ENCODE measurements around the gene NXNL1.
"Not testable (repeated sequence)": the region's sequence is repeated elsewhere in the genome, so short reads cannot be mapped to it uniquely, and the experiment has no call there.

Gene NXNL1

DNA sequence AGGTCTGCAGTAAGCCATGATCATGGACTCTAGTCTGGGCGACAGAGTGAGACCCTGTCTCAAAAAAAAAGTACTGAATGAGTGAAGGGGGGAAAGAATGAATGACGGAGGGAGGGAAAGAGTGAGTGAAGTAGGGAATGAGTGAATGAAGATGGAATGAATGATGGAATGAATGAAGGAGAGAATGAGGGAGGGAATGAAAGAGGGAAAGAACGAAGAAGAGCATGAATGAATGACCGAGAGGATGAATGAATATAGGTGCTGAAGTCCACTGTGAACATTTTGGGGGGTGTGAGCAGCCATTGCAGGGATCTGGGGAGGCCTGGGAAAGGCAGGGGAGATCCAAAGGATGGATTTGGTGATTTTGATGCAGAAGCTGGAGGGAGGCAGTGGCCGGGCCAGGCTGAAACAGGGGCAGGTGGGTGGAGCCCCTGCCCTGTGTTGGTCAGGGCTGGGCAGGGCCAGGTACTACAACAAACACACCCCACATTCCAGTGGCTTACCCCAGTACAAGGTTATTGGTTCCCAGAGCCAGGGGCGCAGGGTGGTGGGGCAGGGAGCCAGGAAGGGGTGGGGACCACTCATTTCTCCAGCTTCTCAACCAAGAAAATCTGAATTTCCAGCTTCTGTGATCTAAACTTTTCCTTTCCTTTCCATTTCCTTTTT, 23.9 kb upstream of the NXNL1 start:
- no peak for DNase-seq

DNA sequence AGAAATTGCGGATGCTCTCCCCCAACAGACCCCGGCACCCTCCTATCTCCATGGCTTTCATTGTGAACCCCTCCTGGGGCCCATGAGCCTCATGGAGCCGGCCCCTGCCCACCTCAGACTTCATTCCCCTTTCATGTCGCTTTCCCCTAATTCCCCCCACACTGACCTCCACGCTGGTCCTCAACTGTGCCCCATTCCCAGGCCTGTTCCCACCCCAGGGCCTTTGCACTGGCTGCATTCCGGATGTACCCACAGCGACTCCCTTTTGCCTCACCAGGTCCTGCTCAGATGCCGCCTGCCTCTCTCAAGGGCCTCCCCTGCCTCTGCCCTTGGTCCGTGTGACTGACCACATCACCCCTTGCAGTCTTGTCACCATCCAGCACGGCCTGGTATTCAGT, 22.9 kb upstream of the NXNL1 start:
- DNase-seq, result no peak

DNA sequence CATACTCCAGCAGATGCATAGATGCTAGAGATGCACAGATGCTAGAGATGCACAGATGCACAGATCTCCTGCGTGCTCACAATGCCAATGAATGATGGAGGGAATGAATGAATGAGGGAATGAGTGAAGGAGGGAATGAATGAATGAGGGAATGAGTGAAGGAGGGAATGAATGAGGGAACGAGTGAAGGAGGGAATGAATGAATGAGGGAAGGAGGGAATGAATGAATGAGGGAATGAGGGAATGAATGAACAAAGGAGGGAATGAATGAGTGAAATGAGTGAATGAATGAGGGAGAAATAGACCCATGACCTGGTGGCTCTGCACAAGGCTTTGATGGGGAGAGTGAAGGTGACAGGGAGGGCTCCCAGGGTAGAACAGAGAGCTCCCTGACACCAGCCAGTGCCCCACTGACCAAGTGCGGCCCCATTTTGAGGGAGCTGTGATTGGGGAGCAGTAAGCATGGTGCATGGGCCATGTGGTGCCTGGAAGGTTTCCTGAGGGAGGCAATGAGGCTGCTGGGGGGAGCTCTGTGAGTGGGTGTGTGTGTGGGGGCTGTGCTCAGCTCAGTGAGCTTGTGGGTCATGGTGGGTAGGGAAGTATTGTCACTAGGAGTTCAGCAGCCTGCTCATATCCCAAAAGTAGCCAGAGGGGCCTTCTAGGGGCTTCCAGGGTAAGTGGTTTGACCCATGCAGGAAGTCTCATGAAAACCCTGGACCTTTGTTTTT, 22.3 kb upstream of the NXNL1 start:
- DNase-seq, result no peak

DNA sequence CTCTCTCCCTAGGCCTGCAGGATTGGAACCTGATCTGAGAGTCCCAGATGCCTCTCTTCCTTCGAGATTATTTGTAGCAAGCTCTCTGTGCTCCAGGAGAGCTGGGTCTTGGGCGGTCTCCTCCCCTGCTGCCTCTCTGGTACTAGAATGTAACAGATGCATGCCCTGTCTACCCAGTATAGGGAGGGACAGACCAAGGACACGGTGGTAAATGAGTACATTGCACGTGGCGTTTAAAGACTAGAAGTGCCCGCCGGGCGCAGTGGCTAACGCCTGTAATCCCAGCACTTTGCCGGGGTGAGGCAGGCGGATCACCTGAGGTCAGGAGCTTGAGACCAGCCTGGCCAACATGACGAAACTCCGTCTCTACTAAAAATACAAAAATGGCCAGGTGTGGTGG, 21.3 kb upstream of the NXNL1 start:
- no peak for DNase-seq

DNA sequence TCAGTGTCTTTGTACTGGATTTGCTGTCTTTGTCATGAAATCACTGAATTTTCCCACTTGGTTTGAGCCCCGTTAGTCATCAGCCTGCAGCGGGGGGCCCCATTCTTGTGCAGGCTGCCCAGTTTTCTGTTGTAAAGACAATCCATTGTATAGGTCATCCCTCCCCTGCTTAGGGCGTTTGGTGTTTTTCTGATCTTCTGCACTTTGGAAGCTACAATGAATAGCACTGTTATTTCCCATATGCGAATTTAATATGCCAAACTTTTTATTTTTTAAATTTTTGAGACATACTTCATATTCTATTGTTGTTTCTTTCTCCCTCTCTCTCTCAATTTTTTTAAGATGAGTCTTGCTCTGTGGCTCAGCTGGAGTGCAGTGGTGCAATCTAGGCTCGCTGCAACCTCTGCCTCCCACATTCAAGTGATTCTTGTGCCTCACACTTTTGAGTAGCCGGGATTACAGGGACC, 18.6 kb upstream of the NXNL1 start:
- DNase-seq, result no peak

DNA sequence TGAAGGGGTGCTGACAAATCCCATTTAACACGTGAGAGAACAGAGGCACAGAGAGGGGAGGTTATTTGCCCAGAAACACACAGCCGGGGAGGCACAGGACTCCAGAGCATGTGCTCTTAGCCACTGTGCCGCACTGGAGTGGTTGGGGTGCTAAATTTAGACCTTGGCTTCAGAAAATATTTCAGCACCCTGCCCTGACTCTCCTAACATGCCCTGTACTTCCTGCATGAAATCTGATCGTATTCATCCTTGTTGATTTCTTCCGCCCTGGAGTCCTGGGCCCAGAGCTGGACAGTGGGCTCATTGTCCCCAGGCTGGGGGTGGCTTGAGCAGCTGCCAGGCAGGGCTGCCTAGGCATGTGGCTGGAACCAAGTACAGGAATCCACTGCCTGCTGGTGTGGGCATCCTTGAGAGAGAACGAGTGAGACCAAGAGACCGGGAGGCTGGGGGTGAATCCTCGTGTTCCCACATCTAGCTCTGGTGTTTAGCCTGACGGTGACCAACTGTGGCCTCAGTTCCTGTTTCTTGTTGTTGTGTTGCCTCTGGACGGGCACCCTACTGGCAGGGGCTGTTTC, 14.9 kb upstream of the NXNL1 start:
- DNase-seq, result no peak

DNA sequence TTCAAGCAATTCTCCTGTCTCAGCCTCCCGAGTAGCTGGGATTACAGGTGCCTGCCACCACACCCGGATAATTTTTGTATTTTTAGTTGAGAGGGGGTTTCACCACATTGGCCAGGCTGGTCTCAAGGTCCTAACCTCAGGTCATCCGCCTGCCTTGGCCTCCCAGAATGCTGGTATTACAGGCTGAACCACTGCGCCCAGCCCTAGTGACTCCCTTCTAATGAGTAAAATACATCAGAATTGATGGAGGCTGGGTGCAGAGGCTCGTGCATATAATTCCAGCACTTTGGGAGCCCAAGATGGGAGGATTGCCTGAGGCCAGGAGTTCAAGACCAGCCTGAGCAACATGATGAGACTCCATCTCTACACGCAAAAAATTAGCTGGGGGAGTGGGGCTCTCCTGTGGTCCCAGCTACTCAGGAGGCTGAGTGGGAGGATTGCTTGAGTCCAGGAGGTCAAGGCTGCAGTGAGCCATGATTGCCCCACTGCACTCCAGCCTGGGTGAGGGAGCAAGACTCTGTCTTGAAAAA, 14.3 kb upstream of the NXNL1 start:
- DNase-seq, result not testable (repeated sequence)

DNA sequence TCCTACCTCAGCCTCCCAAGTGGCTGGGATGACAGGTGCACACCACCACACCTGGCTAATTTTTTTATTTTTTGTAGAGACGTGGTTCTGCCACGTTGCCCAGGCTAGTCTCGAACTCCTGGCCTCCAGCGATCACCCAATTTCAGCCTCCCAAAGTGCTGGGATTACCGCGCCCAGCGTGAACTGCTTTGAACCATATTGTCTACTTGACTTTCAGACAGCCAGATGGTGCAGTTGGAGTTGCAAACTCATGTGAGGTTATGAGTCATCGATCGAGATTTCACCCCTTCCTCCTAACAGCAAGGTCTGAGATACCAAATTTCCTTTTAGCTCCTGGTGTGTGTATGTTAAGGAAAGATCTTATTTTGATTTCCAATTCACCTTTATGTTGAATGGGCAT, 12.3 kb upstream of the NXNL1 start:
- DNase-seq, result no peak

DNA sequence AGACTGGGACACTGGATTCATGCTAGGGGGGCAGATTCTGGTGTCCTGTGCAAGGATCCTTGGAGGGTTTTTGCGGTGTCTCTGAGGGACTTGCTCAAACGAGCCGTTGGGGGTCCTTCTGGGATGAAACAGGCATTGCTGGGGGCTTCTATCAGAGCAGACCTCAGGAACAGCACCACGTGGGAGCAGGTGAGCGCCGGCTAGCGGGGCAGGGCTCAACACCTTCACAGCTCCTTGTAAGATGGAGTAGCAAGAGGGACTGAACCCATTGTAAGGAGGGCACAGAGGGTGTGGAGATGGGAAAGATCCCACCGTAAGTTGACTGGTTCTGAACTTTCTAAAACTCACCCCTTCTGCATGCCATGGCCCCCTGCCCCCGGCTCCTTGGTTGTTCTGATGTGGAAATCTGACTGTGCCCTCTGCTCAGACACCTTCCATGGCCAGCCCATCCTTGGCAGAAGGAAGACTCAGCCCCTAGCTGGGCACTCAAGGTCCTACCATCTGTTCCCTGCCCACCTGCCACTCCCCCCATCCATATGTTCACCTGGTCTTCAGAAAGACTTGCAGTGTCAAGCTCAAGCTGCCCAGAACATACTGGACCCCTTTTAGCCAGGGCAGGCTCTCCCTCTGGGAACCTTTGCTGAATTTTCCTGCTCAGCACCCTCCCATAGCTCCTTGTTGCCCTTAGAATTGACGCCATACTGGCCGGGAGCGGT, 10.8 kb upstream of the NXNL1 start:
- no peak for DNase-seq

DNA sequence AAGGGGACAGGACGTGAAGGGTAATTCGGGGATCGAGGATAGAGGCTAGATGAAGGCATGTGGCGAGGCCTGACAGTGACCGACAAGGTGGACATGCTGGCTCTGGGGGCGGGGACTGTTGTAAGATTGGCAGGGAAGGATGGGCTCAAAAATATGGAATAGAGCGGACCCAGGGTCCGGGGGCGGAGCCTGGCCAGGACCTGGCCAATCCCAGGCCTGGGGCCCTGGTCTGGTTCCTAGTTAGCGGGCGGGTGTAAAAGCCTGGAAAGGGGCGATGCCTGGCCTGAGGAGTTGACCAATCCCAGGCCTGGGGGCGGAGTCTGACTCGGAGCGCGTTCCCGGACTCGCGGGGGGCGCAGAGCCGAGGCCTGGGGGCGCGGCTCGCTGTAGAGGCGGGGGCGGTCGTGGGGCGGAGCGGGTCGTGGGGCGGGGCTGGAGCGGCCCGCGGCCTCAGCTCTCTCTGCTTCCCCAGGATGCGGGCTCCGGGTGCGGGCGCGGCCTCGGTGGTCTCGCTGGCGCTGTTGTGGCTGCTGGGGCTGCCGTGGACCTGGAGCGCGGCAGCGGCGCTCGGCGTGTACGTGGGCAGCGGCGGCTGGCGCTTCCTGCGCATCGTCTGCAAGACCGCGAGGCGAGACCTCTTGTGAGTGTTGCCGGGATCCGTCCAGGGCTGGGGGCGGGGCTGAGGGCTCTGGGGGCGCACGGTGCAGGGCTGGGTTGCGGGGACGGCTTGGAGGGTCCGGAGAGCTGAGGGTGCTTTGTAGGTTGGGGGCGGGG, 9.5 kb upstream of the NXNL1 start, which contains the start of gene SLC27A1:
Gene SLC27A1, plus strand, starts transcription at position 457 of the 774 bp plus-strand sequence. Its CDS starts 17 bp downstream, at position 474.
- peak; percentile 93 for DNase-seq

DNA sequence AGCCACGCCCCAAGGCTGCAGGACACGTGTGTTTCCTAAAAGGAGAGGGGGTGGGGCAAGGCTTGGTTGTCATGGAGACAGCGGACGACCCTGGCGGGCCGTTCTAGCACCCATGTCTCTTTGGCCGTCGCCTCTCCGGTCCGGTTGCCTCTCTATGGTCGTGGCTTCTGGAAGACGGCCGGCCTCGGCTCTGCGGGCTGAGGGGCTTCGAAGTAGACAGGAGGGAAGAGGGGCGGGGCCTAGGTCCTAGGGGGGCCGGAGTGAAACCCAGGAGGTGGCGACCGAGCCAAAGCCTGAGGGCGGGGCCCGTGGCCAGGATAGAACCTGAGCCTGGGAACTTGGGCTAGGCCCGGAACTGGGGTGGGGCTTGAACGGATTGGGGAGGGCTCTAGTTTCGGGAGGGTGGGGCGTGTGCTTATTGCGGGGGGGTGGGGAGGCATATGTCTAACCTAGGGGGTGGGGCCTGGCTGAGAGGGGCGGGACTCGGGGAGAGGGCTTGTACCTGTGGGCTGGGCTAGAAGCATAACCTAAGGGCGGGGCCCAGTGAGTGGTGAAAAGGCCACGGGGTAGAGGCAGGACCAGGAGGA, 8.8 kb upstream of the NXNL1 start:
- DNase-seq, result peak; percentile 90

DNA sequence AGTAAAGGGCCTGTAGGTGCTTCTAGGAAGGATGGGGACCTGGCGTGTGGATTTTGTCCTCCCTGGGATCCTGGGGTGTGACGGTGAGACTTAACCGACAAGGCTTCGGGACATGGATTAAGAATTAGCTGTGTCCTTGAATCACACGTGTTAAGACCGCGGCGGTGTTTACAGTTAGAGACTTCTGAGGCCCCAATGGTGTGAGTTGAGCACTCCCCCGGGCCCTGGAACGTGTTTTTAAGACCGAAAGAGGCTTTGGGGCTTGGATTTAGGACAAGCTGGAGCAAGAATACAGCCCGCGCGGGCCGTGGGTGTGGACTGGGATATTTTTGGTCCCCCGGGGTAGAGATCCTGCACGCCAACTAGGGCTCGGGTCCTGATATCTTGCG, 8.4 kb upstream of the NXNL1 start:
- DNase-seq, result no peak

DNA sequence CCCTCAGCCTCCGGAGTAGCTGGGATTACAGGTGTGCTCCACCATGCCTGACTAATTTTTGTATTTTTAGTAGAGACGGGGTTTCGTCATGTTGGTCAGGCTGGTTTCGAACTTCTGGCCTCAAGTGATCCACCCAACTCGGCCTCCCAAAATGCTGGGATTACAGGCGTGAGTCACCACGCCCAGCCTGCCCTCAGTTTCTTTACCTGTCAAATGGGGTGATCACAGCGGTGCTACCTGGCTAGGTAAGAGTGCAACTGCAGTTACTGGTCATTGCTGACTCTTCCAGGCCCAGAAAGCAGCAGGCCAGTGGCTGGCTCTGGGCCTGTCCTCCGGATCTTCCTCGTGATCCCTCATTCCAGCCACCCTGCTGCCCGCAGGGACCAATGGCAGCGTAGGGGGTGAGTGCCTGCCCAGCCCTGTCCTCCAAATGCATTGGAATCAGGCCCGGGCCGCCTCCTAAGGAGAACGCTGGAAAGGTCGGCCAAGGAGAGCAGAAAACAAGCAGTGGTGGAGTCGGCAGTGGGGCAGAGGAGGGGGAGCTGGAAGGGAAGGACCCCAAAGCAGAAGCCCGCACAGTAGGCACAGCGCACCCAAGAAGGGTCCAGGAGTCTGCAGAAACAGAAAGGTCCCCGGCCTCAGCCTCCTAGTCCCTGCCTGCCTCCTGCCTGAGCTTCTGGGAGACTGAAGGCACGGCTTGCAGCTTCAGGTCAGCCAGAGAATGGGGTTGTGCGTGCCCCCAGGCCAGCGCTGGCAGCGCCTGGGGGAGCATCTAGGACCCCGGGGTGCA, 7.8 kb upstream of the NXNL1 start:
- no peak for DNase-seq

DNA sequence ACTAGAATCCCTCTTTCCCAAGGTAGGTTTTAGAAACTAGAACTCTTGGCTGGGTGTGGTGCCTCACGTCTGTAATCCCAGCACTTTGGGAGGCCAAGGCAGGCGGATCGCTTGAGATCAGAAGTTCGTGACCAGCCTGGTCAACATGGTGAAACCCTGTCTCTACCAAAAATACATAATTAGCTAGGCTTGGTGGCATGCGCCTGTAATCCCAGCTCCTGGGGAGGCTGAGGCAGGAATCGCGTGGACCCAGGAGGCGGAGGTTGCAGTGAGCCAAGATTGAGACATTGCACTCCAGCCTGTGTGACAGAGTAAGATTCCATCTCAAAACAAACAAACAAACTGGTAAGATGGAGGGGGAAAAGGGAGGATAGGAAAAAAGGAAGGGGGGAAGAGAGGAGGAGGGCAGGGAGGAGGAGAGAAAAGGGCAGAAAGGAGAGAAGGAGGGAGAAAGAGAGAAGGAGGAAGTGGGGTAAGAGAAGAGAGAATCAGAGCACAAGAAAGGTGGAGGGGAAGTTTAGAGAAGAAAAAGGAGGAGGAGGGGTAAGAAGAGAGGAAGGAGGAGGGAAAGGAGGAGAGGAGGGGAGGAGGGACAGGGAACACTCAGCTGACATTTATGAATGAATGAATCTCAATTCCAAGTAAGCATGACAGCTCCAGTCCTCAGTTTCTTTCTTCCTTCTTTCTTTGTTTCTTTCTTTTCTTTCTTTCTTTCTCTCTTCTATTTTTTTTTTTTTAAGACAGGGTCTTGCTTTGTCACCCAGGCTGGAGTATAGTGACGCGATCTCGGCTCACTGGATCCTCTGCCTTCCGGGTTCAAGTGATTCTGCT, 7.0 kb upstream of the NXNL1 start:
- DNase-seq, result no peak

DNA sequence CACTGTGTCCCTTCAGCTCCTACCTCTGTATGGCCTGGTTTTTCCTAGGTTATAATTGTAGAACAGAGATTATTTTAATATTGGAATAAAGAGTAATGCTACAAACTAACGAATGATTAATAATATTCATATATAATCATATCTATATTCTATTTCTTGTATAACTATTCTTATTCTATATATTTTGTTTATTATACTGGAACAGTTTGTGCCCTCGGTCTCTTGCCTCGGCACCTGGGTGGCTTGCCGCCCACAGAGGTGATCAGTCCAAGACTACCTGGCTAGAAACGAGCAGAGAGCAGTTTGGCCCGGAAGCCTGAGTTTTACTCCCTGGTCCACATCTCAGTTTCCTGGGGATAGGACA, 5.7 kb upstream of the NXNL1 start:
- no peak for DNase-seq

DNA sequence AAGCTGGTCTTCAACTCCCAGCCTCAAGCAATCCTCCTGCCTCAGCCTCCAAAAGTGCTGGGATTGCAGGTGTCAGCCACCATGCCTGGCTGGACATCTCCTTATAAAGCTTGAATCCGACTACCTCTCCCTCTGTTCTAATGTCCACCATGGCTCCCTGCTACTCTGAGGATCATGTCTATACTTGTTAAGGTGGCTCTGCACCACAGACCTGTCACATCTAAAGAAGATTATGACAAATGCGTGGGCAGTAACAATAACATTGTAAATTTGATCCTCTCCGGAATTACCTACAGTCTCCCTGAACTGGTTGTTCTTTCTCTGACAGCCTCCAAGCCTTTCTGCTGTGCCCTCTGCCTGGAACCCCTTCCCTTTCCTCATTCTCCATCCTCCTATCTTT, 1.8 kb downstream of the NXNL1 start:
- no peak for DNase-seq

DNA sequence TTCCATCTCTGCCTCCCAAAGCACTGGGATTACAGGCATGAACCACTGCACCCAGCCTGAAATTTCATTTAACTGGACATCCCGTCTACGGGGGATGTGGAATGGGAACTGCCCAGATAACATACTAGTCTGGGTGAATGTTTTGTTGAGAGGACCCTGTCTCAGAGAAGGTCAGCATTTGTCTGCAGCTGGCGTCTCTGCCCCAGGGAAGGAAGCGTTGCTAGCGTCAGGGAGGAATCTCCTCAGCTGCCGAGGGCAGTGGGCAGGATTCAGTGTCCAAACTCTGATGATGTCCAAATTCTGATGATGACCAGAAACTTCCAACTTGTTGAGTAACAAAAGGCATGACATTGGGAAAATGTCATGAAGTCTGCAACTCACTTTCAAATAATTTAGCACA, 3.1 kb downstream of the NXNL1 start:
- no peak for DNase-seq

DNA sequence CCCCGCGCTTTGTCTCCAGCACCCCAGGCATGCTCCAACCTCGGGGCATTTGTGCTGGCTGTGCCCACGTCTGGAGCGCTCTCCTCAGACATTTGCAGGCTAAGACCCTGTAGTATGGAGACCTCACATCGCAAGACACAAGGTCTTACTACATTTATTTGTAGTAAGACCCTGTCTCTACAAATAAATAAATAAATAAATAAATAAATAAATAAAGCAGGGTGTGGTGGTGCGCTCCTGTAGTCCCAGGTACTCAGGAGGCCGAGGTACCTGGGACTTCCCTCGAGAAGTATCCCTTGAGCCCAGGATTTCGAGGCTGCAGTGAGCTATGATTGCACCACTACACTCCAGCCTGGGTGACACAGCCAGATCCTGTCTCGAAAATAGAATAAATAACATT, 4.6 kb downstream of the NXNL1 start:
- DNase-seq, result no peak

DNA sequence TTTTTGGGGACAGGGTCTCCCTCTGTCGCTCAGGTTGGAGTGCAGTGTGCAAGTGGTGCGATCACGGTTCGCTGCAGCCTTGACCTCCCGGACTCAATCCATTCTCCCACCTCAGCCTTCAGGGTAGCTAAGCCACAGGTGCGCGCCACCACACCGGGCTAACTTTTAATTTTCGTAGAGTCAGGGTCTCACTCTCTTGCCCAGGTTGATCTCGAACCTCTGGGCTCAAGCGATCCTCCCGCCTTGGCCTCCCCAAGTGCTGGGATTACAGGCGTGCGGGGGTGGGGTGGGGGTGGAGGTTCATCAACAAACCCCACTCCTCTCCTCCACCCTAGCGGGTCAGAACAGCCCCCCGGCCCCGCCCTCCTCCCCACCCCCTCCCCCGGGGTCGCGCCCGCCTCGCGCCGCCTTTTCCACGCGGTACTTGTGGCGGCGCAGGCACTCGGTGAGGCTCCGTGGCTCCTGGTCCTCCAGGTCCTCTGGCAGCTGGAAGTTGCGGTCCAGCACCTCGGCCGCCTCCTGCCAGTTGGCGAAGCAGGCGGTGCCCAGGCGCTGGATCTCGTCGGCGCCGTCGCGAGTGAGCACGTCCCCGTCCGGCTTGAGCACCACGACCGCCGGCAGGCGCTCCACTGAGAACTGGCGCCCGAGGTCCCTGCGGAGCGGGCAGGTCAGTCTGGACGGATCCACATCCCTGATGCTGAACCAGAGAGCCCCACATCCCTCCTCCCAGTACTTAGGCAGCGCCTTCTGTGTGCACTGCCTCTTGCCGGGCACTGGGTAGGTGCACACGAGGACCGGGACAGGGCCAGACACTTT, 5.2 kb downstream of the NXNL1 start:
- no peak for DNase-seq

Data from activated CD8-positive, alpha-beta memory T cell treated with anti-CD3 and anti-CD28 coated beads, Interleukin-2, amount 50 U/mL, for 48 hours (primary cell).